Measurements from ENCODE around the gene CDKN1C. TPM values are rescaled to one million over a fixed set of nuclear protein-coding genes. Genes with fewer than 3 reads are reported as not detected.

CDKN1C gene
- total RNA-seq, 4 donors from 2014 or later = 14.3 to 50.9 (median 37.3) TPM

- WGBS = 61% methylated on average over 2 of the region's 15 CpGs
- Histone ChIP-seq H3K9me3 (peaks cover 3% of the 10 kb centered on the region), H3K4me3 (no peak overlapping the region), H3K27ac (peak overlapping the region; percentile 61), H3K36me3 (no peaks in the 10 kb centered on the region), H3K4me1 (peaks cover 47% of the 10 kb centered on the region), H3K27me3 (no peaks in the 10 kb centered on the region)
- DNase-seq (ENCODE audit: low spot score in 2 of 2) = peak in 1 of 2 donors; percentile 68
- no peak for TF ChIP-seq POLR2A (IDR thresholded peaks at IDR 0.05)
- no peak for TF ChIP-seq POLR2AphosphoS5 (IDR thresholded peaks at IDR 0.05)
- no peak for TF ChIP-seq CTCF (IDR thresholded peaks at IDR 0.05)
- TF ChIP-seq EP300 (IDR thresholded peaks at IDR 0.05) = no peak
Measured at GRCh38 chr11:2932850-2933251, 47.3 kb upstream of the CDKN1C start.

DNA sequence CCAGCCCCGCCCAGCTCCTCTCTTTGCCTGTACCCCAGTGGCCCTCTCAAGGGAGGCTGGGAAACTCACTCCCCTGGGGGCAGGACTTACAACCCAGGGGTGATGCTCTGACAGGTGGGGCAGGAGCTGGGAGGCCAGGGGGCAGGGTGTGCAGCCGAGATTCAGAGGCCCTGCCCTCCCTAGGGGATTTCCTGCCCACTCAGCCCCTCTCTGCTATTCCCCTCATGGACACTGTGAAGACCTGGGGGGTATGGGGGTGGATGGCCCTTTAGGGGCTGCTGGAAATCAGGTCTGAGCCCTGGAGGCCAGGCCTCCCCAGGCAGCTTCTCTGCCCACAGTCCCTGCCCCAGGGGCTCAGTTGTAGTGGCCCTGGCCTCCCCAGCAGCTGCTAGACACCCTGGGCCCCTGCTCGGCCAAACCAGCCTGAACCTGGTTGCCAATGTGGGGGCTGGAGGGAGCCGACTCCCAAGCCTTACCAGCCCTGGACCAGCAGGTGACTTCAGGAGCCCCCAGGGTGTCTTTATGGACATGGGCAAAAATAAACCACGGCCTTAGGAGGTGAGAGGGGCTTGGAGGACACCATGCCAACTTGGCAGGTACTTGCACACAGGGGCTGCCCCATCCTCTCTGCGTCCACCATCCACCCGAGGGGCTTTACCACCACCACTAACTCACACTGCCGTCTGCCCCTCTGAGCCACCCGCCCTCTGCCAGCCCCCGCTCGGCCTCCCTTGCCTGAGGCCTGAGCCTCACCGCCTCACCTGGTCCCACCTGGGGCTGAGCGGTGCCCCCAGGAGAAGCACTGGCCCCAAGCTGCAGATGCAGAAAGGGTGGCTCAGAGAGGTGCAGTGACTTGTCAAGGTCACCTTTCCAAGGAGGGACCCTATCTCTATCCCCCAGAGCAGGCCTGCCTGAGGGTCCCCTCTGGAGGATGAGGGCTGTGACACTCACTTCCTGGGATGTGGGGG is 46.5 kb upstream of the CDKN1C start:
- TF ChIP-seq EP300 (IDR thresholded peaks at IDR 0.05) (no peak), POLR2AphosphoS5 (IDR thresholded peaks at IDR 0.05) (no peak), CTCF (IDR thresholded peaks at IDR 0.05) (no peak), POLR2A (IDR thresholded peaks at IDR 0.05) (no peak)
- H3K9me3 ChIP-seq = no peaks in the 10 kb centered on the region
- peak in 1 of 2 donors; percentile 70 for DNase-seq (ENCODE audit: low spot score in 2 of 2)
- 68% methylated on average over 12 of the region's 13 CpGs for WGBS
- peaks cover 50% of the 10 kb centered on the region for H3K4me1 ChIP-seq
- H3K27me3 ChIP-seq = no peaks in the 10 kb centered on the region
- H3K27ac ChIP-seq = peak overlapping the region; percentile 16
- no peaks in the 10 kb centered on the region for H3K36me3 ChIP-seq
- no peak overlapping the region for H3K4me3 ChIP-seq

- Histone ChIP-seq H3K4me3 (no peak overlapping the region), H3K9me3 (no peaks in the 10 kb centered on the region), H3K4me1 (peaks cover 50% of the 10 kb centered on the region), H3K36me3 (no peaks in the 10 kb centered on the region), H3K27ac (no peak overlapping the region), H3K27me3 (no peaks in the 10 kb centered on the region)
- TF ChIP-seq POLR2AphosphoS5 (IDR thresholded peaks at IDR 0.05) = no peak
- TF ChIP-seq POLR2A (IDR thresholded peaks at IDR 0.05) = no peak
- no peak for TF ChIP-seq CTCF (IDR thresholded peaks at IDR 0.05)
- DNase-seq (ENCODE audit: low spot score in 2 of 2) = no peak
- WGBS = 75% methylated on average over 4 of the region's 4 CpGs
Measured at GRCh38 chr11:2931420-2931746, 45.8 kb upstream of the CDKN1C start.

- Histone ChIP-seq H3K4me3 (peak overlapping the region; percentile 68), H3K4me1 (peaks cover 50% of the 10 kb centered on the region), H3K27ac (peak overlapping the region; percentile 72), H3K9me3 (no peaks in the 10 kb centered on the region), H3K27me3 (no peaks in the 10 kb centered on the region), H3K36me3 (no peaks in the 10 kb centered on the region)
- TF ChIP-seq POLR2A (IDR thresholded peaks at IDR 0.05) (no peak), EP300 (IDR thresholded peaks at IDR 0.05) (no peak), POLR2AphosphoS5 (IDR thresholded peaks at IDR 0.05) (no peak), CTCF (IDR thresholded peaks at IDR 0.05) (no peak)
- peak in 1 of 2 donors; percentile 81 for DNase-seq (ENCODE audit: low spot score in 2 of 2)
- 46% methylated on average over 8 of the region's 21 CpGs for WGBS
Measured at GRCh38 chr11:2930704-2931419, 45.3 kb upstream of the CDKN1C start.
